OCI-LY1 (cell line): ENCODE data around the gene C19orf85.

Source experiments
- H2AFZ ChIP-seq: fragments of 200-600 bp; sonication (generic), shearing (Covaris generic); 2 replicates; pipeline ENCODE4 v1.6.0; 2014; ENCODE audit warnings: antibody characterized with exemption, mild to moderate bottlenecking, low read length
- H3F3A ChIP-seq: fragments of 200-600 bp; sonication (generic), shearing (Covaris generic); 2 replicates; pipeline ENCODE4 v1.6.0; 2014; ENCODE audit warnings: mild to moderate bottlenecking, antibody characterized with exemption, low read length, moderate library complexity; ENCODE audit not compliant: insufficient read depth
- H3K27ac ChIP-seq: fragments of 200-600 bp; sonication (generic); 2 replicates; pipeline ENCODE4 v1.5.1; 2014; ENCODE audit warnings: low read length, mixed run types, mild to moderate bottlenecking, low read depth; ENCODE audit not compliant: poor library complexity, severe bottlenecking
- H3K27me3 ChIP-seq: fragments of 200-600 bp; sonication (generic); 2 replicates; pipeline ENCODE4 v1.6.0; 2014; ENCODE audit warnings: antibody characterized with exemption, mild to moderate bottlenecking, low read length, moderate library complexity; ENCODE audit not compliant: insufficient read depth
- H3K36me3 ChIP-seq: fragments of 200-600 bp; sonication (generic); 2 replicates; pipeline ENCODE4 v1.6.1; 2014; ENCODE audit warnings: mild to moderate bottlenecking, antibody characterized with exemption, low read length, moderate library complexity, mixed read lengths; ENCODE audit not compliant: insufficient read depth
- H3K4me1 ChIP-seq: fragments of 200-600 bp; sonication (generic); 2 replicates; pipeline ENCODE4 v1.5.1; 2014; ENCODE audit warnings: mild to moderate bottlenecking, low read length, moderate library complexity; ENCODE audit not compliant: insufficient read depth, severe bottlenecking
- H3K4me2 ChIP-seq: fragments of 200-600 bp; sonication (generic), shearing (Covaris generic); 2 replicates; pipeline ENCODE4 v1.6.1; 2014; ENCODE audit warnings: low read length
- H3K4me3 ChIP-seq: fragments of 200-600 bp; sonication (generic); 2 replicates; pipeline ENCODE4 v1.5.1; 2014; ENCODE audit warnings: low read length, low read depth, mild to moderate bottlenecking, mixed read lengths; ENCODE audit not compliant: poor library complexity, severe bottlenecking
- H3K79me2 ChIP-seq: fragments of 200-600 bp; shearing (Covaris generic); 2 replicates; pipeline ENCODE4 v1.6.1; 2016; ENCODE audit warnings: mixed run types, low read length, mixed read lengths; ENCODE audit not compliant: insufficient read depth
- H3K9ac ChIP-seq: fragments of 200-600 bp; sonication (generic), shearing (Covaris generic); 2 replicates; pipeline ENCODE4 v1.6.1; 2014; ENCODE audit warnings: mild to moderate bottlenecking, low read length, mixed read lengths
- H3K9me2 ChIP-seq: fragments of 200-600 bp; sonication (generic), shearing (Covaris generic); 2 replicates; pipeline ENCODE4 v1.6.1; 2014; ENCODE audit warnings: low read depth, mild to moderate bottlenecking, low read length, mixed read lengths
- H3K9me3 ChIP-seq: fragments of 200-600 bp; shearing (Covaris generic); 2 replicates; pipeline ENCODE4 v1.6.1; 2014; ENCODE audit warnings: low read length, mixed read lengths
- H4K20me1 ChIP-seq: fragments of 200-600 bp; sonication (generic), shearing (Covaris generic); 2 replicates; pipeline ENCODE4 v1.6.0; 2016; ENCODE audit warnings: mild to moderate bottlenecking, low read length; ENCODE audit not compliant: insufficient read depth
- CTCF ChIP-seq: fragments of 200-600 bp; sonication (generic), shearing (Covaris generic); IDR thresholded peaks from 2 replicates; pipeline ENCODE4 v1.5.1; 2017; ENCODE audit warnings: mild to moderate bottlenecking, antibody characterized with exemption, low read length, moderate library complexity, mixed read lengths
- EZH2 ChIP-seq: fragments of 200-600 bp; sonication (generic), shearing (Covaris generic); IDR thresholded peaks from 2 replicates; pipeline ENCODE4 v1.8.0; 2017; ENCODE audit warnings: borderline replicate concordance, mixed run types, mild to moderate bottlenecking, antibody characterized with exemption, low read length, moderate library complexity, mixed read lengths

The C19orf85 gene

DNA sequence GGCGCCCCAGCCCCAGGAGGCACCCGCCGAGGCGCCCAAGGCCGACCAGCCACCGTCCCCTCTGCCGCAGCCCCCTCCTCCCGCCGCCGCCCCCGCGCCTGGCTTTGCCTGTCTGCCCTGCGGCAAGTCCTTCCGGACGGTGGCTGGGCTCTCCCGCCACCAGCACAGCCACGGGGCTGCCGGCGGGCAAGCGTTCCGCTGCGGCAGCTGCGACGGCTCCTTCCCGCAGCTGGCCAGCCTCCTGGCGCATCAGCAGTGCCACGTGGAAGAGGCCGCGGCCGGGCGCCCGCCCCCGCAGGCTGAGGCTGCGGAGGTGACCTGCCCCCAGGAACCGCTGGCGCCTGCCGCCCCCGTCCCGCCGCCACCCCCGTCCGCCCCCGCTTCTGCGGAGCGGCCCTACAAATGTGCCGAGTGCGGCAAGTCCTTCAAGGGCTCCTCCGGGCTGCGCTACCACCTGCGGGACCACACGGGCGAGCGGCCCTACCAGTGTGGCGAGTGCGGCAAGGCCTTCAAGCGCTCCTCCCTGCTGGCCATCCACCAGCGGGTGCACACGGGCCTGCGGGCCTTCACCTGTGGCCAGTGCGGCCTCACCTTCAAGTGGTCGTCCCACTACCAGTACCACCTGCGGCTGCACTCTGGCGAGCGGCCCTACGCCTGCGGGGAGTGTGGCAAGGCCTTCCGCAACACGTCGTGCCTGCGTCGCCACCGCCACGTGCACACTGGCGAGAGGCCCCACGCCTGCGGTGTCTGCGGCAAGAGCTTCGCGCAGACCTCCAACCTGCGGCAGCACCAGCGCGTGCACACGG lies 17.8 kb upstream of the C19orf85 start:
- no peaks in the 10 kb centered on the region for H3K9me2 ChIP-seq
- H3K9me3 ChIP-seq, result no peaks in the 10 kb centered on the region
- no peaks in the 10 kb centered on the region for H4K20me1 ChIP-seq
- peaks cover 28% of the 10 kb centered on the region for H3K4me1 ChIP-seq
- H3K9ac ChIP-seq, result no peak overlapping the region
- no peak for TF ChIP-seq EZH2
- TF ChIP-seq CTCF, result no peak
- no peak overlapping the region for H3K4me2 ChIP-seq
- H3K36me3 ChIP-seq, result no peaks in the 10 kb centered on the region; the same call in 1 of the 2 replicates
- no peak overlapping the region for H2AFZ ChIP-seq
- no peaks in the 10 kb centered on the region for H3K79me2 ChIP-seq
- H3F3A ChIP-seq, result no peaks in the 10 kb centered on the region
- no peak overlapping the region for H3K27ac ChIP-seq
- no peak overlapping the region for H3K4me3 ChIP-seq
- no peaks in the 10 kb centered on the region for H3K27me3 ChIP-seq

- Histone ChIP-seq H3K4me2 (no peak overlapping the region), H3F3A (no peaks in the 10 kb centered on the region), H3K4me3 (no peak overlapping the region), H3K9me3 (no peaks in the 10 kb centered on the region), H3K9ac (no peak overlapping the region), H3K9me2 (no peaks in the 10 kb centered on the region), H3K4me1 (peaks cover 29% of the 10 kb centered on the region), H3K27ac (no peak overlapping the region), H4K20me1 (no peaks in the 10 kb centered on the region), H3K79me2 (no peaks in the 10 kb centered on the region), H3K27me3 (no peaks in the 10 kb centered on the region), H3K36me3 (no peaks in the 10 kb centered on the region; the same call in 1 of the 2 replicates), H2AFZ (no peak overlapping the region)
- no peak for TF ChIP-seq EZH2
- TF ChIP-seq CTCF, result no peak
Observed at GRCh38 chr19:55481794-55482155, 17.2 kb upstream of the C19orf85 start.

GRCh38 chr19:55481148-55481793 lies 16.7 kb upstream of the C19orf85 start:
- H2AFZ ChIP-seq, result no peak overlapping the region
- H3F3A ChIP-seq, result no peaks in the 10 kb centered on the region
- H3K9me3 ChIP-seq, result no peaks in the 10 kb centered on the region
- no peak overlapping the region for H3K4me3 ChIP-seq
- no peaks in the 10 kb centered on the region; the same call in 1 of the 2 replicates for H3K36me3 ChIP-seq
- no peak for TF ChIP-seq CTCF
- no peak for TF ChIP-seq EZH2
- H3K79me2 ChIP-seq, result no peaks in the 10 kb centered on the region
- no peak overlapping the region for H3K4me2 ChIP-seq
- H4K20me1 ChIP-seq, result no peaks in the 10 kb centered on the region
- peaks cover 29% of the 10 kb centered on the region for H3K4me1 ChIP-seq
- no peak overlapping the region for H3K9ac ChIP-seq
- no peaks in the 10 kb centered on the region for H3K27me3 ChIP-seq
- H3K27ac ChIP-seq, result no peak overlapping the region
- H3K9me2 ChIP-seq, result no peaks in the 10 kb centered on the region
